ENCODE measurements around the gene ZC3H7A. TPM values are rescaled to one million over a fixed set of nuclear protein-coding genes. Genes with fewer than 3 reads are reported as not detected.

The ZC3H7A gene
- total RNA-seq, 1 donor from 2014 or later = 66.5 TPM

DNA sequence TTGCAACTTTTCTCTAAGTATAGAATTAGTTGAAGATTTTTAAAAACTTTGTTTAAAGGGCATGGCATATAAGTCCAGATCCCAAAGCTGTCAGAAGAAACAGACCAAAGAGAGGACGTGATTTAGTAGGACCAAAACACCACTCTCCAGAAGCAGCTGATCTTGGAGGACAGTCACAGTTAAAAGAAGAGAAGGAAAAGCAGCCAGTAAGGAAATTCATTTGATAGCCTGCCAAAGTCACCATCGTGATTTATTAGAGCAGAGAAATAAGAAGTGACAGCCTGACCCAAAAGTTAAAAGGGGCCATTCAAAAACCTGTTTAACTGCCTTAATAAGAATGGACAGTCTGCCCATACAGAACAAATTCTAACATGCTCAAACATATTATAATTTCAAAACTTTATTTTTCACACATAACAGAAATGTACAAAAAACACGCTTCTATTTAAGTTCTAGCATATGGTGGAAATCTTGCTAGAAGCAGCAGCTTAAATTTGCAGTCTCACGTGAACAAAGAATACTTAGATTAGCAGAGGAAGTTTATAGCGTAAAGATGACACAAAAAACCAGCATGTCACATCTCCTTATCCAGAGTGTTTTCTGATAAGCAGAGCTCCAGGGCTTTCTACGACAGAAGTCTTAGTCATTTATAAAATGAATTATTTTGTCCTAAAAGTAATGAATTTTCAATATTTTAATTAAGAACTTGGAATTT is 91.6 kb downstream of the ZC3H7A start:
- Mint-ChIP-seq H3K9me3 (no peaks in the 10 kb centered on the region), H3K27me3 (ENCODE audit: low read depth) (no peaks in the 10 kb centered on the region), H3K4me3 (no peak overlapping the region), H3K36me3 (ENCODE audit: low read depth) (no peaks in the 10 kb centered on the region), H3K4me1 (no peaks in the 10 kb centered on the region), H3K27ac (ENCODE audit: unreplicated experiment) (no peak overlapping the region)
- TF ChIP-seq, protein P1, sequence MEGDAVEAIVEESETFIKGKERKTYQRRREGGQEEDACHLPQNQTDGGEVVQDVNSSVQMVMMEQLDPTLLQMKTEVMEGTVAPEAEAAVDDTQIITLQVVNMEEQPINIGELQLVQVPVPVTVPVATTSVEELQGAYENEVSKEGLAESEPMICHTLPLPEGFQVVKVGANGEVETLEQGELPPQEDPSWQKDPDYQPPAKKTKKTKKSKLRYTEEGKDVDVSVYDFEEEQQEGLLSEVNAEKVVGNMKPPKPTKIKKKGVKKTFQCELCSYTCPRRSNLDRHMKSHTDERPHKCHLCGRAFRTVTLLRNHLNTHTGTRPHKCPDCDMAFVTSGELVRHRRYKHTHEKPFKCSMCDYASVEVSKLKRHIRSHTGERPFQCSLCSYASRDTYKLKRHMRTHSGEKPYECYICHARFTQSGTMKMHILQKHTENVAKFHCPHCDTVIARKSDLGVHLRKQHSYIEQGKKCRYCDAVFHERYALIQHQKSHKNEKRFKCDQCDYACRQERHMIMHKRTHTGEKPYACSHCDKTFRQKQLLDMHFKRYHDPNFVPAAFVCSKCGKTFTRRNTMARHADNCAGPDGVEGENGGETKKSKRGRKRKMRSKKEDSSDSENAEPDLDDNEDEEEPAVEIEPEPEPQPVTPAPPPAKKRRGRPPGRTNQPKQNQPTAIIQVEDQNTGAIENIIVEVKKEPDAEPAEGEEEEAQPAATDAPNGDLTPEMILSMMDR (conservative IDR thresholded peaks at IDR 0.05) = no peak
- no peak for DNase-seq (ENCODE audit: low read depth, low spot score)

Other genes with a start within 250 kb of the ZC3H7A start
- gene LITAF, start 210.3 kb downstream of the ZC3H7A start, total RNA-seq = 62.9 and 69.7 TPM in 2 replicates
- 89.4 and 93.5 TPM in 2 replicates for gene SNN, start 128.8 kb downstream of the ZC3H7A start, total RNA-seq
- 16.9 and 18.5 TPM in 2 replicates for gene TXNDC11, start 54.4 kb downstream of the ZC3H7A start, total RNA-seq
- 199 and 205 TPM in 2 replicates for gene RSL1D1, start 54.3 kb upstream of the ZC3H7A start, total RNA-seq
- gene GSPT1, start 118.7 kb upstream of the ZC3H7A start, total RNA-seq = 126 and 127 TPM in 2 replicates
- gene NPIPB2, start 144.8 kb upstream of the ZC3H7A start, total RNA-seq = 10.1 and 12.4 TPM in 2 replicates
- gene TNFRSF17, start 168.0 kb upstream of the ZC3H7A start, total RNA-seq = not detected in 2 replicates
- gene SNX29, start 179.5 kb upstream of the ZC3H7A start, total RNA-seq = 15.1 and 17.5 TPM in 2 replicates

All from neural crest cell (in vitro differentiated cells).